LoVo (cell line): ENCODE measurements around the gene CILP.
A peak's percentile ranks its signal among the peaks of the same experiment; 100 is the strongest.
"Not testable (repeated sequence)": the region's sequence is repeated elsewhere in the genome, so short reads cannot be mapped to it uniquely, and the experiment has no call there.

Experiments used
- DNase-seq: peaks from one replicate; pipeline ENCODE4 v3.0.0-alpha.2; 2016; ENCODE audit warnings: low spot score

CILP gene

GRCh38 chr15:65195548-65195923 is 15.7 kb downstream of the CILP start:
- DNase-seq = no peak

- no peak for DNase-seq
Observed at GRCh38 chr15:65194826-65195547, 16.3 kb downstream of the CILP start.

GRCh38 chr15:65192016-65192415 is 19.3 kb downstream of the CILP start:
- no peak for DNase-seq

DNA sequence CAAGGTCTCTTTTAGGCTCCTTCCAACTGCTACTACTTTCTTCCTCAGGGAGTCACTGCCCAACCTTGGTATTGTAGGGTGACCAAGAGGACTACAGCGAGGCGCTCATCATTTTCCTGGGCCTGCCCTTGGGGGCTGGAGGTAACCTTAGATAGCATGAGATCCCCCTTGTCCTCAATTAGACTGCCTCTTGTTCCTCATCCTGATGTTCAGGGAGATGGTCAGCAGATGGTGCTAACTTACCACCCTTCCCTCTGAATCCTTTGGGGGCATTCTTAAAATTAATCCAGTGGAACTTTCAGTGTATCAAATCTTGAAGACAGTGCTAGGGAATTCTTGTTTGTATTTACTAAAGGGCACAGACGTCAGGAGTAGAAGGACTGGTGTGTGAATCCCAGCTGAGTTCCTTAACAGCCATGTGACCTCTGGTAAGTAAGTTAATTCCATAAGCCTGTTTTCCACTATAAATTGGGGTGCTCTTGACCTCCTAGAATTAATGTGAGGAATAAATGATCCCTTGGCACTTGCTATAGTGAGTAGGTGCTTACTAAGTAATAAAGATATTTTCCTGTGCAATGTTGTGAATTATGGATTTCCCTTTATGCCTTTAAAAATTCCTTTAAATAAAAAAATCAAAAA is 22.1 kb downstream of the CILP start:
- DNase-seq = peak; percentile 44

GRCh38 chr15:65188472-65188871 is 22.8 kb downstream of the CILP start:
- not testable (repeated sequence) for DNase-seq

GRCh38 chr15:65184868-65185717 is 26.2 kb downstream of the CILP start, which contains the start of gene CLPX:
TSS of gene CLPX (minus strand) at chr15:65185342. CDS start at chr15:65185153, 189 bp downstream.
- DNase-seq = peak; percentile 97

- peak; percentile 63 for DNase-seq
Observed at GRCh38 chr15:65184305-65184867, 26.9 kb downstream of the CILP start.

DNA sequence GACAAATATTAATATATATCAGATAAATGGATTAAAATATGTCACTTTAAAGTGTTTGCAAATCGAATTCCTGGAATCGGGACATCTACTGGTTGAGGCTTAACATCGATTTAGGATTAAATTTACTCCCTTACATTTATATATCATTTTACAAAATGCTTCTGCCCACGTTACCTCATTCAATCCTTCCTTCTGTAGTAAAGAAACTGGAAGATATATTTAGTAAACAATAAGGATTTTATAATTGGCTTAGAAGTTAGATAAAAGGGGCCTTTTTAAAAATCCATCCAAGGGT is 27.5 kb downstream of the CILP start:
- no peak for DNase-seq

- no peak for DNase-seq
Observed at GRCh38 chr15:65182538-65182937, 28.7 kb downstream of the CILP start.

DNA sequence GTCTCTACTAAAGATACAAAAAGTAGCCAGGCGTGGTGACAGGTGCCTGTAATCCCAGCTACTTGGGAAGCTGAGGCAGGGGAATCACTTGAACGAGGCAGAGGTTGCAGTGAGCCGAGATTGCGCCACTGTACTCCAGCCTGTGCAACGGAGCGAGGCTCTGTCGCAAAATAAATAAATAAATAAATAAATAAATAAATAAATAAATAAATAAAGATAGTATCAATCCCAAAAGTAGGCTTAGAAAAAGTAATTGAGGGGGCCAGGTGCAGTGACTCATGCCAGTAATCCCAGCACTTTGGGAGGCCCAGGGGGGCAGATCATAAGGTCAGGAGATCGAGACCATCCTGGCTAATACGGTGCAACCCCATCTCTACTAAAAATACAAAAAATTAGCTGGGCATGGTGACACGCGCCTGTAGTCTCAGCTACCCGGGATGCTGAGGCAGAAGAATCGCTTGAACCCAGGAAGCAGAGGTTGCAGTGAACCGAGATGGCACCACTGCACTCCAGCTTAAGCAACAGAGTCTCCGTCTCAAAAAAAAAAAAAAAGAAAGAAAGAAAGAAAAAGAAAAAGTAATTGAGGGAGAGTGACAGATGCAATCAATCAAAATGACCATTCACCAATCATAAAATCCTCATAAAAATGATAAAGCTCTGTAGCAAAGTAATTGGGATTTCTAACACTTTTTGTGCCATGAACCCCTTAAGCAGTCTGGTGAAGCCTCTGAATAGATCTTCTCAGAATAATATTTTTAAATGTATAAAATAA is 29.5 kb downstream of the CILP start:
- not testable (repeated sequence) for DNase-seq

GRCh38 chr15:65180167-65180566 is 31.1 kb downstream of the CILP start:
- no peak for DNase-seq

GRCh38 chr15:65177901-65178300 is 33.4 kb downstream of the CILP start:
- DNase-seq = peak; percentile 29

DNA sequence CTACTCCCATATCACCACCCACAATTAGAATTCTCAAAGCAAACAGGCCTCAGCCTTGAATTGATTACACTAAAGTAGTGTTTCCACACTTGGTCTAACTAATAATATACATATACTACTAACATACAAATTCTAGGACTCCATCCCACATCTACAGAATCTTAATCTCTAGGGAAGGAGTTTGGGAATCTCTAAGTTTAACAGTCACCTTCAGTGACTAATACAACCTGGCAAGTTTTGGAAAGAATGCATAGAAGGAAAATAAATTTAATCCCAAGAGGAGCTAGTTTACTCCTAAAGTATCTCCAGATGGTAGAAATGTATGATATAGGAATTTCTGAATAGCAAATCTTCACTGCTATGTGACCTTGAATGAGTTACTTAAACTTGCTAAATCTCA is 35.2 kb downstream of the CILP start:
- DNase-seq = no peak

DNA sequence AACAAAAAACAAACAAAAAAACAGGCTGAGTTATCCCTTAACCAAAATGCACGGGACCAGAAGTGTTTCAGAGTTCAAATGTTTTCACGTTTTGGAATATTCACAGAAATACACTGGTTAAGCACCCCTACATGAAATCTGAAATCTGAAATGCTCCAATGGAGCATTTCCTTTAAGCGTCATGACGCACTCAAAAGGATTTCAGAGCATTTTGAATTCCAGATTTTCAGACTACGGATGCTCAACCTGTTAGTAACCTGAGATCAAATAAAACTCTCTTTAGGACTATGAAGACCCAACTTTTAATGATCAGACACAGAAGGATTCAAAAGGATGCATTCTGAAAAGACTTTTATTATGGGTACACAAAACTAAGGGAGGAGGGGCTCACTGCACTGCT is 35.8 kb downstream of the CILP start:
- no peak for DNase-seq

DNA sequence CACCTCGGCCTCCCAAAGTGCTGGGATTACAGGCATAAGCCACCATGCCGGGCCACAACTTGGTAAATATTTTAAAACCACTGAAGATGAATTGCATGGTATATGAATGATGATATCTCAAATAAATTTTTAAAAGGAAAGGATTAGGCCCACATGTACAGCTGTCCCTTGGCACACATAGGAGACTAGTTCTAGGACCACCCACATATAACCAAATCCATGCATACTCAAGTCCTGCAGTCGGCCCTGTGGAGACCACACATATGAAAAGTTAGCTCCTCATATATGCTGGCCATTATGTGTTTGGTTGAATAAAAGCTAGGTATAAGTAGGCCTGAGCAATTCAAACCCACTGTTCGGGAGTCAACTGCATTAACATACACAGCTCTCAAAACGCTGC is 36.8 kb downstream of the CILP start:
- DNase-seq = no peak

DNA sequence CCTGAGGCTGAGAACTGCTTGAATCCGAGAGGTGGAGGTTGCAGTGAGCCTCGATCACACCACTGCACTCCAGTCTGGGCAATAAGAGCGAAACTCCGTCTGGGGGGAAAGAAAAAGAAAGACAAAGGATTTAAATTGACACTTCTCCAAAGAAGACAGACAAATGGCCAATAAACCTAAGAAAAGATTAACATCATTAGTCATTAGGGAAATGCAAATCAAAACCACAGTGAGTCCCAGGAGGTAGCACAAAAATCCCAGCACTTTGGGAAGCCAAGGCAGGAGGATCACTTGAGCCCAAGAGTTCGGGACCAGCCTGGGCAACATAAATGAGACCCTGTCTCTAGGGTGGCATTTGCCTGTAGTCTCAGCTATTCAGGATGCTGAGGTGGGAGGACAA is 38.7 kb downstream of the CILP start:
- no peak for DNase-seq

DNA sequence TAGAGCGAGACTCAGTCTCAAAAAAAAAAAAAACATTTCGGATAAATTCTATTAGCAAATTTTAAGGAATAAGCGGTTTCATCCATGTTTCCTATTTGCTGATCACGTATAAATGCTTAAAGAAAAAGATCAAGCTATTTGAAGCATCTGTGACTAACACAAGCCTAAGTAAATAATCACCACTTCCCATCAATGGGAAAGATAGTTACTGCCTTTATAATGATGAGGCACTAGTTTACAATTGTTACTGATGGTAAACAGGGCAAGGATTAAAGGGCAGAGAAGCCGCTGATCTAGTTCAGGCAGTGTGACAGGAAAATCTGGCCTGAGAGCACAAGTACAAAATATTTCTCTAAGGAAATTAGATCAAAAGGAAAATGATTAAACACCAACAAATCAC is 39.8 kb downstream of the CILP start:
- DNase-seq = no peak

GRCh38 chr15:65165875-65166274 is 45.4 kb downstream of the CILP start:
- DNase-seq = no peak

DNA sequence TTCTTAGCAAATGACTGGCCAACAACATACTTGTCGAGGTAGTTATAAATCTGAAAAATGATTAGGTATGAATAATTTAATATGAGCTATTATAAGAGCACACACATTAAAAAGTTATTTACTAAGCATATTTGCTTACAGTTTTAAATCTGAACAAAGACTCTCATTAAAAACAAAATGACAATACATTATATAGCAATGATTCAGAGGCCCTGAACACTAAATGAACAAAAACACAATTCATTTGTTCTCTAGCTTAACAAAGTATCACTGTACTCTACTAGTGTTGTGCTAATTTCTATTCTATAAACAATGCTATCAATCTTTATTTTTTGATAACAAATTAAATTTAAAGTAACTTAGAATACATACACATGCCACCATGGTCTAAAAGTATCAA is 47.1 kb downstream of the CILP start:
- DNase-seq = no peak

GRCh38 chr15:65163041-65163440 is 48.2 kb downstream of the CILP start:
- no peak for DNase-seq

DNA sequence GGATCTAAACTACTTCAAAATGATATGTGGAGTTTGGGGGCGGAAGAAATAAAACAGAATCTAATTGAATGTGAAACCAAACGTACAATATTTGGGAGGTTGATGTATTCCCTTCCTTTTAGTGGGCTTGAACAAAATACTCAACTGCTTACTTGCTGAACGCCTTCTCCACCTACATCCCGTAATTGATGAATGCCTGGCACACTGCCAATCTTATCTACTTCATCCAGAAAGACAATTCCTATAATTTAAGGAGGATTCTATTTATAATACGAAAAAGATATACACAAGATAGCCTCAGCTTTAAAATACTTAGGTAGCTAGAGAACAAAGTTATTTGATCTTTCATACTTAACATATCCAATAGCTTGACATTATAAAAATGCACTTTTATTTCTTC is 54.6 kb downstream of the CILP start:
- no peak for DNase-seq

DNA sequence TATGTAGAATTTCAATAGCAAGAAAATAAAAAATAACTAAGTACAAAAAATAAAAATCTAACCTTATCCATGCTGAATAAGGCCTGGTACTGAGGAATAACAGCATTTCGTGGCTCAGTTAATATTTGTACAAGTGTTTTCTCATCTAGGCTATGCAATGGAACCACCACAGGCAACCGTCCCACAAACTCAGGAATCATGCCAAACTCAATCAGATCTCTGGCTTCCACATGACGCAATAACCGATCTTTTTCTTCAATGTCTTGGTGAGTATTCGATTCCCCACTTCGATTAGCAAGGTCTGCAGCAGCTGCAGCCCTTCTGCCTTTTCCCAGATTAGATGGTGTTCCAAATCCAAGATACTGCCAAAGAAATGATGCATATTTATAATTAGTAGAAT is 56.6 kb downstream of the CILP start:
- no peak for DNase-seq
